Endodermal cell (in vitro differentiated cells): ENCODE data around the gene TMEM119. TPM values are rescaled to one million over a fixed set of nuclear protein-coding genes. Genes with fewer than 3 reads are reported as not detected.

Source experiments
- DNase-seq: peaks from one replicate; pipeline ENCODE4 v3.0.0-alpha.2; 2017
- H3K27ac ChIP-seq: 2 replicates; pipeline ENCODE4 v1.5.1; 2013; ENCODE audit warnings: mild to moderate bottlenecking, low read depth, low read length, moderate library complexity
- H3K27me3 ChIP-seq: 2 replicates; pipeline ENCODE4 v1.6.1; 2013; ENCODE audit warnings: mild to moderate bottlenecking, low read length, moderate library complexity; ENCODE audit not compliant: insufficient read depth, control insufficient read depth, poor library complexity, severe bottlenecking
- H3K36me3 ChIP-seq: 2 replicates; pipeline ENCODE4 v1.7.0; 2013; ENCODE audit warnings: mild to moderate bottlenecking, low read length, moderate library complexity; ENCODE audit not compliant: control insufficient read depth, insufficient read depth
- H3K4me1 ChIP-seq: one replicate; pipeline ENCODE4 v1.7.0; 2013; ENCODE audit warnings: low read length; ENCODE audit not compliant: control insufficient read depth, insufficient read depth
- H3K4me3 ChIP-seq: 2 replicates; pipeline ENCODE4 v1.5.1; 2013; ENCODE audit warnings: mild to moderate bottlenecking, low read length, moderate library complexity
- H3K9ac ChIP-seq: 2 replicates; pipeline ENCODE4 v1.6.1; 2013; ENCODE audit warnings: mild to moderate bottlenecking, low read length, moderate library complexity; ENCODE audit not compliant: poor library complexity, severe bottlenecking; ENCODE audit errors: extremely low read depth
- H3K9me3 ChIP-seq: 2 replicates; pipeline ENCODE4 v1.6.1; 2013; ENCODE audit warnings: mild to moderate bottlenecking, low read length, moderate library complexity; ENCODE audit not compliant: control insufficient read depth
- H3K27ac Mint-ChIP-seq: 2 replicates; pipeline ENCODE4 v1.8.0; 2020; ENCODE audit warnings: mixed read lengths
- H3K27me3 Mint-ChIP-seq: 2 replicates; pipeline ENCODE4 v1.8.0; 2021; ENCODE audit warnings: mild to moderate bottlenecking, mixed read lengths; ENCODE audit not compliant: insufficient read depth
- H3K36me3 Mint-ChIP-seq: 2 replicates; pipeline ENCODE4 v1.8.0; 2020; ENCODE audit warnings: low read depth, mixed read lengths
- H3K4me1 Mint-ChIP-seq: 2 replicates; pipeline ENCODE4 v1.8.0; 2020; ENCODE audit warnings: mixed read lengths
- H3K4me3 Mint-ChIP-seq: 2 replicates; pipeline ENCODE4 v1.8.0; 2020; ENCODE audit warnings: mild to moderate bottlenecking, moderate library complexity, mixed read lengths
- H3K9me3 Mint-ChIP-seq: 2 replicates; pipeline ENCODE4 v1.8.0; 2020; ENCODE audit warnings: mild to moderate bottlenecking, mixed read lengths
- WGBS, 2 experiments: methylation state at CpG; one replicate each; pipeline versions ENCODE4 v1.1.5 to v1.1.7; 2013; ENCODE audit warnings: missing lambda C conversion rate in 2 of 2, mixed read lengths in 1 of 2; ENCODE audit not compliant: insufficient coverage in 1 of 2, insufficient read length in 1 of 2; 5-methylcytosine and 5-hydroxymethylcytosine counted together
- total RNA-seq, 2 donors: library from RNA; stranded (reverse); fragmentation: NEBNext Ultra II Directional in 1 of 2; extraction: Animal tissue kit (Norgen Biotek cat#: 25700) in 1 of 2; gene quantifications; 2 replicates in 1 of 2; 3 replicates in 1 of 2; pipeline ENCODE4 v1.2.1, GENCODE V29; 2021
- TF ChIP-seq, protein P1 (sequence below): fragments of 200-600 bp; sonication (generic); conservative IDR thresholded peaks from 2 replicates; pipeline ENCODE4 v1.5.0; 2021; ENCODE audit warnings: antibody characterized with exemption, mild to moderate bottlenecking

TMEM119 gene
- total RNA-seq, 2 donors from 2014 or later: 0.11 to 0.15 TPM

DNA sequence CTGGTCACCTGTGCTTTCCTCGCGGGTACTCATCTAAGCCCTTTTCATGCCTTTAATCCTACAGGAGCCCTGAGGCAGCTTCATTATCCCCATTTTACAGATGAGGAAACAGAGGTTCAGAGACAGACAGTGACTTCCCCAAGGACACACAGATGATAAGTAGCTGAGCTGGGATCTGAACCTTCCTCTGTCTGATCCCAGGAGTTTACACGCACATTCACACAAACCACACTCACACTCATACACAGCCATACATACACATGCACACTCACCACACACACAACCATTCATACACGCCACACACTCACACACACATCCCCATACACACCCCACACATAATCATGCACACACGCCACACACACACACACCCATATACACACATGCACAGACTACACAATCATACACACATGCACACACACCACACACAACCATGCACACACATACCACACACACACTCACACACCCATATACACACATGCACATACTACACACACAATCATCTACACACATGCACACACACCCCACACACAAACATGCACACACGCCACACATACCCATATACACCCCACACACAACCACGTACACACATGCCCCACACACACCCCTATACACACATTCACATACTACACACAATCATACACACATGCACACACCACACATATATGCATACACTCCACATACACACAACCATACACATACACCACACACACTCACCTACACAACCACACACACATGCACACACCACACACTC is 2.7 kb downstream of the TMEM119 start:
- Mint-ChIP-seq H3K4me1 (no peaks in the 10 kb centered on the region), H3K27me3 (peaks cover 2% of the 10 kb centered on the region), H3K4me3 (no peak overlapping the region), H3K9me3 (no peaks in the 10 kb centered on the region), H3K36me3 (no peaks in the 10 kb centered on the region), H3K27ac (no peak overlapping the region)
- Histone ChIP-seq H3K9ac (no peak overlapping the region), H3K4me1 (no peaks in the 10 kb centered on the region), H3K27me3 (no peaks in the 10 kb centered on the region), H3K27ac (no peak overlapping the region), H3K36me3 (no peaks in the 10 kb centered on the region), H3K4me3 (no peak overlapping the region), H3K9me3 (no peaks in the 10 kb centered on the region)
- 88 to 98% methylated on average over 4 to 7 of the region's 7 CpGs for WGBS, 2 experiments
- TF ChIP-seq, protein P1, sequence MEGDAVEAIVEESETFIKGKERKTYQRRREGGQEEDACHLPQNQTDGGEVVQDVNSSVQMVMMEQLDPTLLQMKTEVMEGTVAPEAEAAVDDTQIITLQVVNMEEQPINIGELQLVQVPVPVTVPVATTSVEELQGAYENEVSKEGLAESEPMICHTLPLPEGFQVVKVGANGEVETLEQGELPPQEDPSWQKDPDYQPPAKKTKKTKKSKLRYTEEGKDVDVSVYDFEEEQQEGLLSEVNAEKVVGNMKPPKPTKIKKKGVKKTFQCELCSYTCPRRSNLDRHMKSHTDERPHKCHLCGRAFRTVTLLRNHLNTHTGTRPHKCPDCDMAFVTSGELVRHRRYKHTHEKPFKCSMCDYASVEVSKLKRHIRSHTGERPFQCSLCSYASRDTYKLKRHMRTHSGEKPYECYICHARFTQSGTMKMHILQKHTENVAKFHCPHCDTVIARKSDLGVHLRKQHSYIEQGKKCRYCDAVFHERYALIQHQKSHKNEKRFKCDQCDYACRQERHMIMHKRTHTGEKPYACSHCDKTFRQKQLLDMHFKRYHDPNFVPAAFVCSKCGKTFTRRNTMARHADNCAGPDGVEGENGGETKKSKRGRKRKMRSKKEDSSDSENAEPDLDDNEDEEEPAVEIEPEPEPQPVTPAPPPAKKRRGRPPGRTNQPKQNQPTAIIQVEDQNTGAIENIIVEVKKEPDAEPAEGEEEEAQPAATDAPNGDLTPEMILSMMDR: no peak
- no peak for DNase-seq

DNA sequence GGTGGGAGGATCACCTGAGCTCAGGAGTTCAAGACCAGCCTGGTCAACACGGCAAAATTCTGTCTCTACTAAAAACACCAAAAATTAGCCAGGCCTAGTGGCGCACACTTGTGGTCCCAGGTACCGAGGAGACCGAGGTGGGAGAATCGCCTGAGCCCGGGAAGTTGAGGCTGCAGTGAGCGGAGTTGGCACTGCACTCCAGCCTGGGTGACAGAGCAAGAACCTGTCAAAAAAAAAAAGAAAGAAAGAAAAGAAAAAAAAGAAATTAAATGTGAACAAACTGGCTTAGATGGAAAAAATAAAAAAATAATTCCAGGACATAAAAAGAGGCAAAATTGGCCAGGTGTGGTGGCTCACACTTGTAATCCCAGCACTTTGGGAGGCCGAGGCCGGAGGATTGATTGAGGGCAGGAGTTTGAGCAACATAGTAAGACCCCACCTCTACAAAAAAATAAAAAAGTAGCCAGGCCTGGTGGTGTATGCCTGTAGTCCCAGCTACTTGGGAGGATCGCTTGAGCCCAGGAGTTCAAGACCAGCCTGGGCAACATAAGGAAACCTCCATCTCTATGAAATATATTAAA is 3.5 kb downstream of the TMEM119 start:
- Histone ChIP-seq H3K9ac (no peak overlapping the region), H3K36me3 (no peaks in the 10 kb centered on the region), H3K27me3 (no peaks in the 10 kb centered on the region), H3K9me3 (no peaks in the 10 kb centered on the region), H3K27ac (no peak overlapping the region), H3K4me3 (no peak overlapping the region), H3K4me1 (no peaks in the 10 kb centered on the region)
- Mint-ChIP-seq H3K27ac (no peak overlapping the region), H3K9me3 (no peaks in the 10 kb centered on the region), H3K27me3 (peaks cover 2% of the 10 kb centered on the region), H3K4me1 (no peaks in the 10 kb centered on the region), H3K36me3 (no peaks in the 10 kb centered on the region), H3K4me3 (no peak overlapping the region)
- 94 to 100% methylated on average over 2 to 10 of the region's 10 CpGs for WGBS, 2 experiments
- no peak for DNase-seq
- TF ChIP-seq, protein P1: no peak

DNA sequence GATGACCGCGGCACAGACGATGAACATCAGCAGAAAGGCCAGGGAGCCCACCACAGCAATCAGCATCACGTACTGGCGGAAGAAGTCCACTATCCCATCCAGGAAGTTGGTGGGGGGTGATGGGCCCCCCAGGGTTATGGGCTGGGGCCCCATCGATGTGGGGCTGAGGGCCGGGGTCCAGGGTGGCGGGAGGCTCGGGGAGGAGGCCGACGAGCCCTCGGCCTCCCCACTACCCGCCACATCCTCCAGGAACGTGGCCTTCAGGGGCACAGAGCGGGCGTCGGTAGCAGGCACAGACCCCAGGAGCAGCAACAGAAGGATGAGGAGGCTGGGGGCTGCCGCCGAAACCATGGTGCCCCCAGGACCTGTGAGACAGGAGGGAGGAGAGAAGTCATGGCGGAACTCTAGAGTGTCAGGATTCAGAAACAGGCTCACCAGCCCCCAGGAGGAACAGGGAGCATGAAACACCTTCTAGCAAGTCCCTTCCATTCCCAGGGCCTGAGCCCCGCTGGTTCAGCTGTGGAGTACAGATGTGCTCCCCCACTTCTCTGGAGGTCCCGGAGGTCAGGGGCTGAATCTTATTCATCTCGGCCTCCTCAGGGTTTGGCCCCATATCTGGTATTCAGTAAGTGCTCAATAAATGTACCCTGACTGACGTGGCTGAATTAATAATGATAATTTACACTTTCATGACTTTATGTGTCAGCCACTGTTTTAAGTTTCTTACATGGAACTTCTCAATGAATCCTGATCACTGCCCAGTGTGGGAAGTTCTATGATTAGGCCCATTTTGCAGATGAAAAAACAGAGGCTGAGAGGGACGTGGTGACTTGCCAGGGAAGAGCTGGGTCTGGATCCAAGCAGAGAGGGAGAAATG is 5.6 kb downstream of the TMEM119 start:
- Mint-ChIP-seq H3K27ac (no peak overlapping the region), H3K4me3 (no peak overlapping the region), H3K36me3 (no peaks in the 10 kb centered on the region), H3K27me3 (no peaks in the 10 kb centered on the region), H3K9me3 (no peaks in the 10 kb centered on the region), H3K4me1 (peaks cover 3% of the 10 kb centered on the region)
- Histone ChIP-seq H3K36me3 (no peaks in the 10 kb centered on the region), H3K4me1 (no peaks in the 10 kb centered on the region), H3K4me3 (no peak overlapping the region), H3K27me3 (no peaks in the 10 kb centered on the region), H3K27ac (no peak overlapping the region), H3K9me3 (no peaks in the 10 kb centered on the region), H3K9ac (no peak overlapping the region)
- WGBS, 2 experiments: 94 to 96% methylated on average over 10 to 25 of the region's 25 CpGs
- TF ChIP-seq, protein P1: no peak
- DNase-seq: no peak
